HFF-Myc (cell line): ENCODE data around the gene MAST2.

Experiments
- DNase-seq: peaks from one replicate; pipeline ENCODE4 v3.0.0-alpha.2; 2011; ENCODE audit warnings: low read depth; ENCODE audit errors: extremely low read depth
- H3K4me3 ChIP-seq: replicated peaks from 2 replicates; pipeline ENCODE4 v1.5.1; 2011; ENCODE audit warnings: low read depth, mild to moderate bottlenecking, control low read depth, low read length
- CTCF ChIP-seq: IDR thresholded peaks from 2 replicates; pipeline ENCODE4 v1.5.1; 2012; ENCODE audit warnings: mild to moderate bottlenecking, low read depth, low read length, control low read depth; ENCODE audit errors: missing control alignments

MAST2 gene

GRCh38 chr1:45880930-45881329, 77.5 kb downstream of the MAST2 start:
- no peak overlapping the region for H3K4me3 ChIP-seq
- no peak for TF ChIP-seq CTCF
- DNase-seq, result no peak

GRCh38 chr1:45883658-45884057, 80.2 kb downstream of the MAST2 start:
- H3K4me3 ChIP-seq, result no peak overlapping the region
- TF ChIP-seq CTCF, result no peak
- DNase-seq, result no peak

GRCh38 chr1:45884700-45885099, 81.3 kb downstream of the MAST2 start:
- TF ChIP-seq CTCF, result no peak
- no peak overlapping the region for H3K4me3 ChIP-seq
- DNase-seq, result no peak

- TF ChIP-seq CTCF, result no peak
- no peak overlapping the region for H3K4me3 ChIP-seq
- no peak for DNase-seq
These were observed 82.8 kb downstream of the MAST2 start for GRCh38 chr1:45886229-45886628.

GRCh38 chr1:45887156-45887842, 83.9 kb downstream of the MAST2 start:
- H3K4me3 ChIP-seq, result no peak overlapping the region
- no peak for DNase-seq
- no peak for TF ChIP-seq CTCF

GRCh38 chr1:45890078-45890477, 86.7 kb downstream of the MAST2 start:
- no peak overlapping the region for H3K4me3 ChIP-seq
- TF ChIP-seq CTCF, result no peak
- no peak for DNase-seq

- H3K4me3 ChIP-seq, result no peak overlapping the region
These were observed 87.7 kb downstream of the MAST2 start for GRCh38 chr1:45891087-45891486.

More at GRCh38 chr1:45891087-45891486, 87.7 kb downstream of the MAST2 start:
- no peak for TF ChIP-seq CTCF
- DNase-seq, result no peak
